ENCODE data around the gene F8.

DNA sequence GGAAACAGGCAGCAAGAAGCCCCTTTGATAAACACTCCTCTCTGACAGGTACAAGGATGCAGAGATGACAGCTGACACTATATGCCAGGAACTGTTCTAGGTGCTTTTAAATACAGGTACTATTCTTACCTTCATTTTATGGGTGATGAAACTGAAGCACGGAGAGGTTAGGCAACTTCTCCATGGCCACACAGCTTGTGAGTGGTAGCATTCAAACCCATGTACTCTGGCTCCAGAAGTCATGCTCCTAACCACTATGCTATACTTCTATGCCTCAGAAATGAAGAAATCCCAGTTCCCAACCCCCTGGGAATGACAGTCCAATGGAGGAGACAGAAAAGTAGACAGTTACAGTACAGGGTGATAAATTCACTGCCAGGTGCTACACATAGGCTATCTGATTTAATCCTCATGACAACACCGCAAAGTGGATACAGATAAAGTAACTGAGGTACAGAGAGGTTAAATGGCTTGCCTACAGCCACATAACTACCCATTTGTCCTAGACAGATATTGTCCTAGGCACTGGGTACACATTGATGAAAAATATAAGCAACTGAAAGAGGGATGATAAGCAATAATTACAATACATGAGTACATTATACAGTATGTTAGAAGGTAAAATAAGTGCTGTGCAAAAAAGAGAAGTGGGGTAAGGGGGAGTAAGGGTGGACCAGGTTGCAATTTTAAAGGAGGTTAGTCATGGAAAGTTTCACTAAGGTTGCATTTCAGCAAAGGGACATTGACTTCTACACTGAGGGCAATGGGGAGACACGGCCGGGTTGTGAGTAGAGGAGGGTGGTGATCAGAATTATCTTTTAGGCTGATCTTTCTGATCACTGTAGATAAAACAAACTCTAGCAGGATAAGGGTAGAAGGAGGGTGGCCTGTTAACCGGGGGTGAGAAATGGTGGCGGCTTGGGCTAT is 1.6 kb upstream of the F8 start:
- TF ChIP-seq, protein P1, sequence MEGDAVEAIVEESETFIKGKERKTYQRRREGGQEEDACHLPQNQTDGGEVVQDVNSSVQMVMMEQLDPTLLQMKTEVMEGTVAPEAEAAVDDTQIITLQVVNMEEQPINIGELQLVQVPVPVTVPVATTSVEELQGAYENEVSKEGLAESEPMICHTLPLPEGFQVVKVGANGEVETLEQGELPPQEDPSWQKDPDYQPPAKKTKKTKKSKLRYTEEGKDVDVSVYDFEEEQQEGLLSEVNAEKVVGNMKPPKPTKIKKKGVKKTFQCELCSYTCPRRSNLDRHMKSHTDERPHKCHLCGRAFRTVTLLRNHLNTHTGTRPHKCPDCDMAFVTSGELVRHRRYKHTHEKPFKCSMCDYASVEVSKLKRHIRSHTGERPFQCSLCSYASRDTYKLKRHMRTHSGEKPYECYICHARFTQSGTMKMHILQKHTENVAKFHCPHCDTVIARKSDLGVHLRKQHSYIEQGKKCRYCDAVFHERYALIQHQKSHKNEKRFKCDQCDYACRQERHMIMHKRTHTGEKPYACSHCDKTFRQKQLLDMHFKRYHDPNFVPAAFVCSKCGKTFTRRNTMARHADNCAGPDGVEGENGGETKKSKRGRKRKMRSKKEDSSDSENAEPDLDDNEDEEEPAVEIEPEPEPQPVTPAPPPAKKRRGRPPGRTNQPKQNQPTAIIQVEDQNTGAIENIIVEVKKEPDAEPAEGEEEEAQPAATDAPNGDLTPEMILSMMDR (conservative IDR thresholded peaks at IDR 0.05; ENCODE audit: low read length): no peak
- no peak for TF ChIP-seq EZH2phosphoT487 (IDR thresholded peaks at IDR 0.05; ENCODE audit: borderline replicate concordance)
